Smooth muscle cell (in vitro differentiated cells): Measurements from ENCODE around the gene G2E3. TPM values are rescaled to one million over a fixed set of nuclear protein-coding genes. Genes with fewer than 3 reads are reported as not detected.

ENCODE experiments used
- DNase-seq: peaks from one replicate; lab custom pipeline; 2025; ENCODE audit not compliant: unreplicated experiment; lab: John Stamatoyannopoulos, UW
- H2AFZ ChIP-seq: fragments of 200-600 bp; sonication (generic); 2 replicates; pipeline ENCODE4 v1.6.0; 2016; ENCODE audit warnings: antibody characterized with exemption, low read depth, mild to moderate bottlenecking
- H3F3A ChIP-seq: fragments of 200-600 bp; sonication (generic); 2 replicates; pipeline ENCODE4 v1.6.0; 2017; ENCODE audit warnings: antibody characterized with exemption, low read depth
- H3K27ac ChIP-seq: fragments of 200-600 bp; sonication (generic); 2 replicates; pipeline ENCODE4 v1.5.1; 2016; ENCODE audit warnings: low read depth, mild to moderate bottlenecking
- H3K27me3 ChIP-seq: fragments of 200-600 bp; sonication (generic); 2 replicates; pipeline ENCODE4 v1.6.1; 2016; ENCODE audit warnings: low read depth, mild to moderate bottlenecking
- H3K36me3 ChIP-seq: fragments of 200-600 bp; sonication (generic); 2 replicates; pipeline ENCODE4 v1.5.1; 2016; ENCODE audit warnings: low read depth
- H3K4me1 ChIP-seq: fragments of 200-600 bp; sonication (generic); 2 replicates; pipeline ENCODE4 v1.5.1; 2016; ENCODE audit warnings: low read depth
- H3K4me2 ChIP-seq: fragments of 200-600 bp; sonication (generic); 2 replicates; pipeline ENCODE4 v1.6.0; 2016; ENCODE audit warnings: mild to moderate bottlenecking
- H3K4me3 ChIP-seq: fragments of 200-600 bp; sonication (generic); 2 replicates; pipeline ENCODE4 v1.5.1; 2016; ENCODE audit warnings: mild to moderate bottlenecking
- H3K79me2 ChIP-seq: fragments of 200-600 bp; sonication (generic); 2 replicates; pipeline ENCODE4 v1.6.0; 2016; ENCODE audit warnings: low read depth, mild to moderate bottlenecking
- H3K9ac ChIP-seq: fragments of 200-600 bp; sonication (generic); 2 replicates; pipeline ENCODE4 v1.6.0; 2016; ENCODE audit warnings: low read depth
- H3K9me3 ChIP-seq: fragments of 200-600 bp; sonication (generic); replicated peaks from 2 replicates; pipeline ENCODE4 v1.5.1; 2016; ENCODE audit warnings: low read depth
- H4K20me1 ChIP-seq: fragments of 200-600 bp; sonication (generic); 2 replicates; pipeline ENCODE4 v1.6.0; 2016; ENCODE audit warnings: low read depth
- WGBS: methylation state at CpG from one replicate; pipeline ENCODE4 v1.1.7; 2016; ENCODE audit warnings: low lambda C conversion rate; 5-methylcytosine and 5-hydroxymethylcytosine counted together
- polyA plus RNA-seq: library from polyadenylated mRNA; unstranded; fragments of >200 nt; fragmentation: Nextera tagmentation; extraction: Ambion mirVana; gene quantifications from 2 replicates; pipeline ENCODE4 v1.2.1, GENCODE V29; 2016
- total RNA-seq: library from RNA; depleted of rRNA; stranded (reverse); fragments of >200 nt; gene quantifications from 2 replicates; pipeline ENCODE4 v1.2.3, GENCODE V29; 2014
- TF ChIP-seq, protein P1 (sequence below): fragments of 200-600 bp; sonication (generic); IDR thresholded peaks from 2 replicates; pipeline ENCODE4 v1.5.1; 2017; ENCODE audit warnings: borderline replicate concordance, mild to moderate bottlenecking, antibody characterized with exemption; ENCODE audit not compliant: insufficient read depth, poor library complexity, severe bottlenecking

The G2E3 gene
- total and polyA plus RNA-seq, 2 experiments from 2014 or later: 15.2 to 25.1 TPM

GRCh38 chr14:30585204-30585603 is 26.2 kb downstream of the G2E3 start:
- H3K4me2 ChIP-seq: no peak overlapping the region
- H3K79me2 ChIP-seq: peaks cover 63% of the 10 kb centered on the region
- peaks cover 6% of the 10 kb centered on the region for H3K36me3 ChIP-seq
- H3K9ac ChIP-seq: no peak overlapping the region
- TF ChIP-seq, protein P1, sequence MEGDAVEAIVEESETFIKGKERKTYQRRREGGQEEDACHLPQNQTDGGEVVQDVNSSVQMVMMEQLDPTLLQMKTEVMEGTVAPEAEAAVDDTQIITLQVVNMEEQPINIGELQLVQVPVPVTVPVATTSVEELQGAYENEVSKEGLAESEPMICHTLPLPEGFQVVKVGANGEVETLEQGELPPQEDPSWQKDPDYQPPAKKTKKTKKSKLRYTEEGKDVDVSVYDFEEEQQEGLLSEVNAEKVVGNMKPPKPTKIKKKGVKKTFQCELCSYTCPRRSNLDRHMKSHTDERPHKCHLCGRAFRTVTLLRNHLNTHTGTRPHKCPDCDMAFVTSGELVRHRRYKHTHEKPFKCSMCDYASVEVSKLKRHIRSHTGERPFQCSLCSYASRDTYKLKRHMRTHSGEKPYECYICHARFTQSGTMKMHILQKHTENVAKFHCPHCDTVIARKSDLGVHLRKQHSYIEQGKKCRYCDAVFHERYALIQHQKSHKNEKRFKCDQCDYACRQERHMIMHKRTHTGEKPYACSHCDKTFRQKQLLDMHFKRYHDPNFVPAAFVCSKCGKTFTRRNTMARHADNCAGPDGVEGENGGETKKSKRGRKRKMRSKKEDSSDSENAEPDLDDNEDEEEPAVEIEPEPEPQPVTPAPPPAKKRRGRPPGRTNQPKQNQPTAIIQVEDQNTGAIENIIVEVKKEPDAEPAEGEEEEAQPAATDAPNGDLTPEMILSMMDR: no peak
- H3K27me3 ChIP-seq: no peaks in the 10 kb centered on the region
- no peaks in the 10 kb centered on the region for H3K9me3 ChIP-seq
- H3K27ac ChIP-seq: no peak overlapping the region
- no peak overlapping the region for H2AFZ ChIP-seq
- H3K4me1 ChIP-seq: no peaks in the 10 kb centered on the region
- no peak overlapping the region for H3K4me3 ChIP-seq
- peaks cover 37% of the 10 kb centered on the region for H4K20me1 ChIP-seq
- DNase-seq: no peak
- no peaks in the 10 kb centered on the region for H3F3A ChIP-seq

- no peak for DNase-seq
- TF ChIP-seq, protein P1: no peak
- peaks cover 43% of the 10 kb centered on the region for H3K79me2 ChIP-seq
- H3K36me3 ChIP-seq: peaks cover 3% of the 10 kb centered on the region
- H3K27ac ChIP-seq: no peak overlapping the region
- no peak overlapping the region for H2AFZ ChIP-seq
- no peak overlapping the region for H3K4me3 ChIP-seq
- H3K27me3 ChIP-seq: no peaks in the 10 kb centered on the region
- no peaks in the 10 kb centered on the region for H3K4me1 ChIP-seq
- no peak overlapping the region for H3K9ac ChIP-seq
- no peaks in the 10 kb centered on the region for H3K9me3 ChIP-seq
- WGBS: 96% methylated on average over 3 of the region's 3 CpGs
- H3K4me2 ChIP-seq: no peak overlapping the region
- no peaks in the 10 kb centered on the region for H3F3A ChIP-seq
- H4K20me1 ChIP-seq: peaks cover 21% of the 10 kb centered on the region
Measured at GRCh38 chr14:30587141-30587540, 28.2 kb downstream of the G2E3 start.

- Histone ChIP-seq H3K27me3 (no peaks in the 10 kb centered on the region), H3K9me3 (no peaks in the 10 kb centered on the region), H3K4me3 (no peak overlapping the region), H3K79me2 (peaks cover 35% of the 10 kb centered on the region), H3F3A (no peaks in the 10 kb centered on the region), H3K4me1 (no peaks in the 10 kb centered on the region), H3K27ac (no peak overlapping the region), H3K4me2 (no peak overlapping the region), H4K20me1 (peaks cover 16% of the 10 kb centered on the region), H3K9ac (no peak overlapping the region), H2AFZ (no peak overlapping the region), H3K36me3 (peaks cover 3% of the 10 kb centered on the region)
- no peak for DNase-seq
- TF ChIP-seq, protein P1: no peak
Measured at GRCh38 chr14:30588873-30589272, 29.9 kb downstream of the G2E3 start.

GRCh38 chr14:30596935-30597334 is 38.0 kb downstream of the G2E3 start:
- H3K79me2 ChIP-seq: peaks cover 9% of the 10 kb centered on the region
- 72% methylated on average over 1 of the region's 1 CpG for WGBS
- H3K36me3 ChIP-seq: peaks cover 11% of the 10 kb centered on the region

More at GRCh38 chr14:30596935-30597334, 38.0 kb downstream of the G2E3 start:
- Histone ChIP-seq H3K9me3 (no peaks in the 10 kb centered on the region), H3K4me3 (no peak overlapping the region), H3K4me2 (no peak overlapping the region), H4K20me1 (no peaks in the 10 kb centered on the region), H3F3A (no peaks in the 10 kb centered on the region), H3K27ac (no peak overlapping the region), H3K9ac (no peak overlapping the region), H3K4me1 (no peaks in the 10 kb centered on the region), H2AFZ (no peak overlapping the region), H3K27me3 (no peaks in the 10 kb centered on the region)
- TF ChIP-seq, protein P1: no peak
- DNase-seq: no peak
